Stimulated activated CD8-positive, alpha-beta memory T cell treated with anti-CD3 and anti-CD28 coated beads, Interleukin-4, amount 100 ng/mL, for 4 hours (primary cell): ENCODE results near the gene SPRR1A.

Experiments
- DNase-seq, 2 donors: peaks; one replicate each; pipeline ENCODE4 v3.0.0-alpha.2; 2020; ENCODE audit warnings: low read depth in 2 of 2, low spot score in 1 of 2

The SPRR1A gene

GRCh38 chr1:153028766-153029165 is 44.9 kb downstream of the SPRR1A start:
- DNase-seq: no peak

GRCh38 chr1:153030895-153031294 is 47.0 kb downstream of the SPRR1A start, which contains the start of gene SPRR1B:
TSS of gene SPRR1B (plus strand) at chr1:153031203. CDS start at chr1:153032346, 1,143 bp downstream.
- DNase-seq: no peak

- DNase-seq: no peak
Observed at GRCh38 chr1:153032073-153032472, 48.2 kb downstream of the SPRR1A start.

GRCh38 chr1:153032677-153033308 is 48.9 kb downstream of the SPRR1A start:
- no peak for DNase-seq

- DNase-seq: no peak
Observed at GRCh38 chr1:153035211-153035610, 51.3 kb downstream of the SPRR1A start.
